ENCODE results near the gene CEP290. TPM values are rescaled to one million over a fixed set of nuclear protein-coding genes. Genes with fewer than 3 reads are reported as not detected.
A peak's percentile ranks its signal among the peaks of the same experiment; 100 is the strongest.

Gene CEP290
- total RNA-seq, 1 experiment from 2014 or later = 14.1 TPM

- intact Hi-C loops (cut with micrococcal nuclease; ENCODE audit: unreplicated experiment) = loop anchor here (5.0 kb wide), 1 partner anchor 61 kb away; no protein-coding TSS in a partner anchor
- Mint-ChIP-seq H3K27ac (ENCODE audit: unreplicated experiment) (no peak overlapping the region), H3K9me3 (ENCODE audit: low read depth, unreplicated experiment) (peaks cover 4% of the 10 kb centered on the region), H3K4me1 (ENCODE audit: low read depth, unreplicated experiment) (peaks cover 17% of the 10 kb centered on the region), H3K4me3 (ENCODE audit: low read depth, unreplicated experiment) (no peak overlapping the region), H3K36me3 (ENCODE audit: insufficient read depth, unreplicated experiment) (no peaks in the 10 kb centered on the region), H3K27me3 (ENCODE audit: unreplicated experiment) (no peaks in the 10 kb centered on the region)
- CTCF ChIA-PET = interaction anchor here (0.6 to 1.0 kb wide), 3 partner anchors 207 to 337 kb away, joined by 4 to 8 read pairs (median 5); no protein-coding TSS in a partner anchor
- no TSS peak for BruUV-seq (replicated peaks)
- no peak for TF ChIP-seq CTCF (IDR thresholded peaks at IDR 0.05; ENCODE audit: unreplicated experiment)
- peak; percentile 21 for DNase-seq
Observed at GRCh38 chr12:88185988-88186387, 44.1 kb upstream of the CEP290 start.

GRCh38 chr12:88185279-88185678 is 43.4 kb upstream of the CEP290 start:
- DNase-seq = no peak
- no peak overlapping the region for H3K27ac Mint-ChIP-seq (ENCODE audit: unreplicated experiment)
- no peaks in the 10 kb centered on the region for H3K36me3 Mint-ChIP-seq (ENCODE audit: insufficient read depth, unreplicated experiment)
- no peak for TF ChIP-seq CTCF (IDR thresholded peaks at IDR 0.05; ENCODE audit: unreplicated experiment)
- peaks cover 5% of the 10 kb centered on the region for H3K9me3 Mint-ChIP-seq (ENCODE audit: low read depth, unreplicated experiment)
- intact Hi-C loops (cut with micrococcal nuclease; ENCODE audit: unreplicated experiment) = loop anchor here (5.0 kb wide), 1 partner anchor 62 kb away; no protein-coding TSS in a partner anchor
- H3K27me3 Mint-ChIP-seq (ENCODE audit: unreplicated experiment) = no peaks in the 10 kb centered on the region
- H3K4me1 Mint-ChIP-seq (ENCODE audit: low read depth, unreplicated experiment) = peaks cover 17% of the 10 kb centered on the region
- H3K4me3 Mint-ChIP-seq (ENCODE audit: low read depth, unreplicated experiment) = no peak overlapping the region
- CTCF ChIA-PET = interaction anchor here (1.0 kb wide), 2 partner anchors 208 to 223 kb away, joined by 4 to 5 read pairs; no protein-coding TSS in a partner anchor
- no TSS peak for BruUV-seq (replicated peaks)

GRCh38 chr12:88184196-88184595 is 42.3 kb upstream of the CEP290 start:
- CTCF ChIA-PET = no interaction called here
- H3K27me3 Mint-ChIP-seq (ENCODE audit: unreplicated experiment) = no peaks in the 10 kb centered on the region
- H3K36me3 Mint-ChIP-seq (ENCODE audit: insufficient read depth, unreplicated experiment) = no peaks in the 10 kb centered on the region
- TF ChIP-seq CTCF (IDR thresholded peaks at IDR 0.05; ENCODE audit: unreplicated experiment) = no peak
- peaks cover 17% of the 10 kb centered on the region for H3K4me1 Mint-ChIP-seq (ENCODE audit: low read depth, unreplicated experiment)
- no peak overlapping the region for H3K4me3 Mint-ChIP-seq (ENCODE audit: low read depth, unreplicated experiment)
- no peak overlapping the region for H3K27ac Mint-ChIP-seq (ENCODE audit: unreplicated experiment)
- no TSS peak for BruUV-seq (replicated peaks)
- DNase-seq = no peak
- H3K9me3 Mint-ChIP-seq (ENCODE audit: low read depth, unreplicated experiment) = peaks cover 5% of the 10 kb centered on the region
- intact Hi-C loops (cut with micrococcal nuclease; ENCODE audit: unreplicated experiment) = no loop called here

- BruUV-seq (replicated peaks) = no TSS peak
- H3K4me3 Mint-ChIP-seq (ENCODE audit: low read depth, unreplicated experiment) = no peak overlapping the region
- no peaks in the 10 kb centered on the region for H3K27me3 Mint-ChIP-seq (ENCODE audit: unreplicated experiment)
- no peak overlapping the region for H3K27ac Mint-ChIP-seq (ENCODE audit: unreplicated experiment)
- no peak for TF ChIP-seq CTCF (IDR thresholded peaks at IDR 0.05; ENCODE audit: unreplicated experiment)
- H3K4me1 Mint-ChIP-seq (ENCODE audit: low read depth, unreplicated experiment) = peaks cover 17% of the 10 kb centered on the region
- DNase-seq = no peak
- peaks cover 5% of the 10 kb centered on the region for H3K9me3 Mint-ChIP-seq (ENCODE audit: low read depth, unreplicated experiment)
- CTCF ChIA-PET = no interaction called here
- H3K36me3 Mint-ChIP-seq (ENCODE audit: insufficient read depth, unreplicated experiment) = no peaks in the 10 kb centered on the region
- intact Hi-C loops (cut with micrococcal nuclease; ENCODE audit: unreplicated experiment) = no loop called here
Observed at GRCh38 chr12:88182416-88182815, 40.5 kb upstream of the CEP290 start.
